Cardiac muscle cell (in vitro differentiated cells and primary cell): ENCODE measurements around the gene SNAI1. TPM values are rescaled to one million over a fixed set of nuclear protein-coding genes. Genes with fewer than 3 reads are reported as not detected.

Source experiments
- DNase-seq, 2 donors: peaks; one replicate each; pipeline versions ENCODE4 v3.0.0 to v3.0.0-alpha.2; 2010 to 2017; ENCODE audit warnings: low read depth in 1 of 2, low spot score in 1 of 2
- H3K27ac ChIP-seq: fragments of 200-600 bp; sonication (generic); 2 replicates; pipeline ENCODE4 v1.5.1; 2016
- H3K27me3 ChIP-seq: fragments of 200-600 bp; sonication (generic); 2 replicates; pipeline ENCODE4 v1.6.0; 2016; ENCODE audit warnings: control low read depth
- H3K36me3 ChIP-seq: fragments of 200-600 bp; sonication (generic); 2 replicates; pipeline ENCODE4 v1.5.1; 2016; ENCODE audit warnings: control low read depth
- H3K4me1 ChIP-seq: fragments of 200-600 bp; sonication (generic); 2 replicates; pipeline ENCODE4 v1.8.1; 2017; ENCODE audit warnings: low read depth, mild to moderate bottlenecking, mixed run types
- H3K4me3 ChIP-seq: fragments of 200-600 bp; sonication (generic); 2 replicates; pipeline ENCODE4 v1.5.1; 2016; ENCODE audit warnings: mild to moderate bottlenecking
- H3K9me3 ChIP-seq: fragments of 200-600 bp; sonication (generic); 2 replicates; pipeline ENCODE4 v1.5.1; 2017; ENCODE audit warnings: low read depth, mild to moderate bottlenecking, control low read depth
- CTCF ChIP-seq: IDR thresholded peaks from 2 replicates; pipeline ENCODE4 v1.5.1; 2012; ENCODE audit warnings: low read depth, mild to moderate bottlenecking, low read length
- polyA plus RNA-seq: library from polyadenylated mRNA; unstranded; fragments of >200 nt; fragmentation: Nextera tagmentation; extraction: Ambion mirVana; gene quantifications from 2 replicates; pipeline ENCODE4 v1.2.1, GENCODE V29; 2016
- total RNA-seq: library from RNA; depleted of rRNA; stranded (reverse); fragments of >200 nt; gene quantifications from 2 replicates; pipeline ENCODE4 v1.2.3, GENCODE V29; 2016

The SNAI1 gene
- total and polyA plus RNA-seq, 2 experiments from 2014 or later: 7.8 to 13.4 TPM

GRCh38 chr20:49983123-49983847, 505 bp downstream of the SNAI1 start:
- Histone ChIP-seq H3K27me3 (no peaks in the 10 kb centered on the region), H3K36me3 (no peaks in the 10 kb centered on the region), H3K4me3 (peak overlapping the region; percentile 62), H3K9me3 (no peaks in the 10 kb centered on the region), H3K4me1 (peaks cover 12% of the 10 kb centered on the region), H3K27ac (no peak overlapping the region)
- TF ChIP-seq CTCF: no peak
- DNase-seq: peak in 1 of 2 donors; percentile 19

GRCh38 chr20:49983848-49984408, 1.1 kb downstream of the SNAI1 start:
- no peak for TF ChIP-seq CTCF
- peak in 1 of 2 donors; percentile 68 for DNase-seq
- Histone ChIP-seq H3K4me3 (peak overlapping the region; percentile 62), H3K4me1 (peaks cover 16% of the 10 kb centered on the region), H3K36me3 (no peaks in the 10 kb centered on the region), H3K27me3 (no peaks in the 10 kb centered on the region), H3K9me3 (no peaks in the 10 kb centered on the region), H3K27ac (no peak overlapping the region)

GRCh38 chr20:49984426-49985153, 1.8 kb downstream of the SNAI1 start:
- Histone ChIP-seq H3K9me3 (no peaks in the 10 kb centered on the region), H3K27ac (no peak overlapping the region), H3K4me1 (peaks cover 22% of the 10 kb centered on the region), H3K27me3 (no peaks in the 10 kb centered on the region), H3K36me3 (no peaks in the 10 kb centered on the region), H3K4me3 (no peak overlapping the region)
- no peak for TF ChIP-seq CTCF
- no peak for DNase-seq

GRCh38 chr20:49985157-49985556, 2.4 kb downstream of the SNAI1 start:
- no peaks in the 10 kb centered on the region for H3K9me3 ChIP-seq
- TF ChIP-seq CTCF: no peak
- no peak overlapping the region for H3K27ac ChIP-seq
- H3K27me3 ChIP-seq: no peaks in the 10 kb centered on the region
- no peaks in the 10 kb centered on the region for H3K36me3 ChIP-seq
- no peak overlapping the region for H3K4me3 ChIP-seq
- H3K4me1 ChIP-seq: peaks cover 24% of the 10 kb centered on the region
- DNase-seq: no peak

- Histone ChIP-seq H3K27me3 (no peaks in the 10 kb centered on the region), H3K36me3 (no peaks in the 10 kb centered on the region), H3K27ac (no peak overlapping the region), H3K4me3 (no peak overlapping the region), H3K4me1 (peaks cover 24% of the 10 kb centered on the region), H3K9me3 (no peaks in the 10 kb centered on the region)
- TF ChIP-seq CTCF: no peak
- no peak for DNase-seq
Measured at GRCh38 chr20:49985617-49986016, 2.8 kb downstream of the SNAI1 start.
